DOHH2 (cell line): ENCODE data around the gene DDX1.

ENCODE experiments used
- H3F3A ChIP-seq: fragments of 200-600 bp; sonication (generic), shearing (Covaris generic); 2 replicates; pipeline ENCODE4 v1.6.0; 2016; ENCODE audit warnings: antibody characterized with exemption, mild to moderate bottlenecking; ENCODE audit not compliant: control insufficient read depth, insufficient read depth
- H3K27ac ChIP-seq: fragments of 200-600 bp; sonication (generic); 2 replicates; pipeline ENCODE4 v1.5.1; 2014; ENCODE audit warnings: low read depth, mild to moderate bottlenecking, low read length, moderate library complexity
- H3K27me3 ChIP-seq: fragments of 200-600 bp; sonication (generic); 2 replicates; pipeline ENCODE4 v1.6.1; 2014; ENCODE audit warnings: mild to moderate bottlenecking, low read length, mixed read lengths; ENCODE audit not compliant: control insufficient read depth
- H3K36me3 ChIP-seq: fragments of 200-600 bp; sonication (generic); 2 replicates; pipeline ENCODE4 v1.6.1; 2014; ENCODE audit warnings: mild to moderate bottlenecking, low read length, moderate library complexity, mixed read lengths; ENCODE audit not compliant: control insufficient read depth
- H3K4me1 ChIP-seq: fragments of 200-600 bp; sonication (generic); 2 replicates; pipeline ENCODE4 v1.6.1; 2014; ENCODE audit warnings: mild to moderate bottlenecking, low read length, mixed read lengths; ENCODE audit not compliant: control insufficient read depth
- H3K4me2 ChIP-seq: fragments of 200-600 bp; sonication (generic); 2 replicates; pipeline ENCODE4 v1.6.0; 2014; ENCODE audit warnings: mild to moderate bottlenecking, low read length, moderate library complexity
- H3K4me3 ChIP-seq: fragments of 200-600 bp; sonication (generic); 2 replicates; pipeline ENCODE4 v1.5.1; 2014; ENCODE audit warnings: mild to moderate bottlenecking, low read length, mixed read lengths
- H3K79me2 ChIP-seq: fragments of 200-600 bp; sonication (generic); 2 replicates; pipeline ENCODE4 v1.6.1; 2014; ENCODE audit warnings: mild to moderate bottlenecking, low read length, mixed read lengths; ENCODE audit not compliant: control insufficient read depth
- H3K9me2 ChIP-seq: fragments of 200-600 bp; sonication (generic); replicated peaks from 2 replicates; pipeline ENCODE4 v1.6.1; 2014; ENCODE audit warnings: mild to moderate bottlenecking, low read length, mixed read lengths; ENCODE audit not compliant: control insufficient read depth
- H3K9me3 ChIP-seq: fragments of 200-600 bp; sonication (generic); 2 replicates; pipeline ENCODE4 v1.6.1; 2014; ENCODE audit warnings: antibody characterized with exemption, low read length, mixed read lengths; ENCODE audit not compliant: control insufficient read depth, insufficient read depth
- H4K20me1 ChIP-seq: fragments of 200-600 bp; sonication (generic); 2 replicates; pipeline ENCODE4 v1.6.0; 2014; ENCODE audit warnings: low read depth, mild to moderate bottlenecking, antibody characterized with exemption, low read length, moderate library complexity; ENCODE audit not compliant: control insufficient read depth, insufficient read depth
- EZH2phosphoT487 ChIP-seq: fragments of 200-600 bp; sonication (generic); IDR thresholded peaks from 2 replicates; pipeline ENCODE4 v1.6.1; 2017; ENCODE audit warnings: borderline replicate concordance, mild to moderate bottlenecking, antibody characterized with exemption, low read length, moderate library complexity, mixed read lengths
- TF ChIP-seq, protein P1 (sequence below): fragments of 200-600 bp; sonication (generic); IDR thresholded peaks from one replicate; pipeline ENCODE4 v1.5.1; 2014; ENCODE audit warnings: antibody characterized with exemption, mild to moderate bottlenecking, low read depth, low read length; ENCODE audit not compliant: poor library complexity, severe bottlenecking

Gene DDX1

DNA sequence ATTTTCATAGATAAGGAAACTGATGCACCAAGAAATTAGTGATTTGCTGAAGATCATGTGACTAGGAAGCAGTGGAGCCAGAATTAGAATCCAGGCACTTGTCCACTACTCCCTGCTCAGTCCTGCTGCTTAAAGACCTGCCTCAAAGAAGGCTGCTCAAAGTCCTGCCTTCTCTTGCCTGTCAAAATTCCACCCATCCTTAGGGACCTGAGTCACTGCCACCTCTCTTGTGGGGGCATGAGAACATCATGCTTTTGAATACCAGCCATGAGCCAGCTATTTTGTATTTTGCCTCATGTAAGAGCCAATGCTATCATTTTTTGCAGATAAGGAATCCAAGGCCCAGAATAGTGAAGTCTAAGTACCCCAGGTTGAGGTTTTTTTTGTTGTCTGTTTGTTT, 47.1 kb downstream of the DDX1 start:
- no peak for TF ChIP-seq EZH2phosphoT487
- TF ChIP-seq, protein P1, sequence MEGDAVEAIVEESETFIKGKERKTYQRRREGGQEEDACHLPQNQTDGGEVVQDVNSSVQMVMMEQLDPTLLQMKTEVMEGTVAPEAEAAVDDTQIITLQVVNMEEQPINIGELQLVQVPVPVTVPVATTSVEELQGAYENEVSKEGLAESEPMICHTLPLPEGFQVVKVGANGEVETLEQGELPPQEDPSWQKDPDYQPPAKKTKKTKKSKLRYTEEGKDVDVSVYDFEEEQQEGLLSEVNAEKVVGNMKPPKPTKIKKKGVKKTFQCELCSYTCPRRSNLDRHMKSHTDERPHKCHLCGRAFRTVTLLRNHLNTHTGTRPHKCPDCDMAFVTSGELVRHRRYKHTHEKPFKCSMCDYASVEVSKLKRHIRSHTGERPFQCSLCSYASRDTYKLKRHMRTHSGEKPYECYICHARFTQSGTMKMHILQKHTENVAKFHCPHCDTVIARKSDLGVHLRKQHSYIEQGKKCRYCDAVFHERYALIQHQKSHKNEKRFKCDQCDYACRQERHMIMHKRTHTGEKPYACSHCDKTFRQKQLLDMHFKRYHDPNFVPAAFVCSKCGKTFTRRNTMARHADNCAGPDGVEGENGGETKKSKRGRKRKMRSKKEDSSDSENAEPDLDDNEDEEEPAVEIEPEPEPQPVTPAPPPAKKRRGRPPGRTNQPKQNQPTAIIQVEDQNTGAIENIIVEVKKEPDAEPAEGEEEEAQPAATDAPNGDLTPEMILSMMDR: no peak
- no peak overlapping the region for H3K27ac ChIP-seq
- H3K4me2 ChIP-seq: no peak overlapping the region
- no peaks in the 10 kb centered on the region for H3K27me3 ChIP-seq
- peaks cover 11% of the 10 kb centered on the region; the same call in 1 of the 2 replicates for H3F3A ChIP-seq
- 0 out of 2 replicates have a peak, but pooled peaks cover 3% of the 10 kb centered on the region for H3K4me1 ChIP-seq
- H3K9me2 ChIP-seq: no peaks in the 10 kb centered on the region
- no peaks in the 10 kb centered on the region; the same call in 1 of the 2 replicates for H4K20me1 ChIP-seq
- H3K9me3 ChIP-seq: no peaks in the 10 kb centered on the region
- H3K4me3 ChIP-seq: no peak overlapping the region
- no peaks in the 10 kb centered on the region for H3K79me2 ChIP-seq
- peaks cover 40% of the 10 kb centered on the region for H3K36me3 ChIP-seq

DNA sequence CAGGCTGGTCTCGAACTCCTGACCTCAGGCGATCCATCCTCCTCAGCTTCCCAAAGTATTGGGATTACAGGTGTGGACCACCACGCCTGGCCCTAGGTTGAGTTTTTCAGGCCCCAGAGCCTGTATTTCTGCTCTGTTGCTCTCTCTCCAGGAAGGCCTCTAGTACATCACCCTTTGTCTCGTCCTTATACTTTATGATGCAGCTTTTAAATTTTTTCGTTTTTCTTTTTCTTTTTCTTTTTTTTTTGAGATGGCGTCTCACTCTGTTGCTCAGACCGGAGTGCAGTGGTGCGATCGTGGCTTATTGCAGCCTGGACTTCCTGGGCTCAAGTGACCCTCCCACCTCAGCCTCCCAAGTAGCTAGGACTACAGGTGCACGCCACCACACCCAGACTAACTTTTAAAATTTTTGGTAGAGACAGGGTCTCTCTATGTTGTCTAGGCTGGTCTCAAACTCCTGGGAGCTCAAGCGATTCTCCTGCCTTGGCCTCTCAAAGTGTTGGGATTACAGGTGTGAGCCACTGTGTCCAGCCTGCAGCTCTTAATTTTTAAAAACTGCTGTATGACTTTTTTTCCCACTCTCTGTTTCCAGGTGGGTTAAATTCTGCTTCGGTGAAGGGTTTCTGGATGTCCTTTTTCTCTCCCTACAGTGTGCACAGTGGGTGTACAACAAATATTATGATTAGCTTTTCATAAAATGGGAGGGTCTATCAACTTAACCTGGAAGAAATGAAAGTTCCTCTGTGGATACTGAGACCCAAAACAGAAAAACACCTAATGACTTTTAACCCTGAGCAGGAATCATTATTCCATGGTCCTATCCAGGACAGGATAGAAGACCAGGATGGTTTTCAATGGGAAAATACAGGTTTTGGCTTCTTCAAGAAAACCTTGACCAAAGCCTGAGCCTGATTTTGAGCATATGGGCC, 47.9 kb downstream of the DDX1 start:
- Histone ChIP-seq H3K27ac (no peak overlapping the region), H3F3A (peaks cover 9% of the 10 kb centered on the region; the same call in 1 of the 2 replicates), H3K27me3 (no peaks in the 10 kb centered on the region), H3K4me2 (no peak overlapping the region), H3K79me2 (no peaks in the 10 kb centered on the region), H3K4me1 (0 out of 2 replicates have a peak, but pooled peaks cover 3% of the 10 kb centered on the region), H3K4me3 (no peak overlapping the region), H3K9me2 (no peaks in the 10 kb centered on the region), H3K36me3 (peaks cover 32% of the 10 kb centered on the region), H4K20me1 (no peaks in the 10 kb centered on the region; the same call in 1 of the 2 replicates), H3K9me3 (no peaks in the 10 kb centered on the region)
- TF ChIP-seq EZH2phosphoT487: no peak
- TF ChIP-seq, protein P1: no peak

DNA sequence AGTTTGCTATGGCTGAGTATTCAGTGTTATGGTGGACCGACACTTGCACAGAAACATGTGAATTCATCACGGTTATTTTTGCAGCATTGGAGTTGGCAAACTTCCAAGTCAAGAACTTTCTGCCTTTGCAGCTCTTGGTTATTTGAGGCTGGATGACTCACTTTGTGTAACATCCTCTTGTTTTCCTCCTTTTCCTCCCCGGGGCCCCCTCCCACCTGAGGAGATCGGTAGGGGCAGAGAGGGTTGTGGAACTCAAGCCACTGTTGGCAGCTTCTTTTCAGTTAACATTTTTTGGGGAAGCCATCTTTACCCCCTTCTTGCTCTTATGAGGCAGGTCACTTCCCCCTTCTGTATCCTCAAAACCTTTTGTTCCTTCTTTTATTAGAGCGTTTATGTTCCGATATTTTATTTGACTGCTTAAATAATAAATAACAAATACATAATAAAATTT, 48.6 kb downstream of the DDX1 start:
- H3F3A ChIP-seq: peaks cover 9% of the 10 kb centered on the region; the same call in 1 of the 2 replicates
- no peaks in the 10 kb centered on the region; the same call in 1 of the 2 replicates for H4K20me1 ChIP-seq
- TF ChIP-seq EZH2phosphoT487: no peak
- TF ChIP-seq, protein P1: no peak
- no peak overlapping the region for H3K4me3 ChIP-seq
- H3K27me3 ChIP-seq: no peaks in the 10 kb centered on the region
- no peaks in the 10 kb centered on the region for H3K9me2 ChIP-seq
- H3K36me3 ChIP-seq: peaks cover 27% of the 10 kb centered on the region
- H3K27ac ChIP-seq: no peak overlapping the region
- no peaks in the 10 kb centered on the region for H3K9me3 ChIP-seq
- H3K4me2 ChIP-seq: no peak overlapping the region
- H3K79me2 ChIP-seq: no peaks in the 10 kb centered on the region
- 0 out of 2 replicates have a peak, but pooled peaks cover 3% of the 10 kb centered on the region for H3K4me1 ChIP-seq
